Effector memory CD8-positive, alpha-beta T cell (primary cell): ENCODE measurements around the gene MAPK6.
"Not testable (repeated sequence)": the region's sequence is repeated elsewhere in the genome, so short reads cannot be mapped to it uniquely, and the experiment has no call there.

Source experiments
- ATAC-seq: fragments of 150-1000 bp; cut with Tn5 transposase; replicated peaks from 2 replicates; pipeline ENCODE4 v1.10.0; 2021; ENCODE audit warnings: mild to moderate bottlenecking, moderate library complexity
- DNase-seq, 3 experiments: peaks; one replicate each; pipeline ENCODE4 v3.0.0; 2021
- H3K27ac Mint-ChIP-seq, 2 donors: one replicate each; pipeline ENCODE4 v1.8.0; 2022; ENCODE audit warnings: mild to moderate bottlenecking in 2 of 2, mixed read lengths in 2 of 2, moderate library complexity in 2 of 2
- H3K27me3 Mint-ChIP-seq, 2 donors: one replicate each; pipeline ENCODE4 v1.8.0; 2022; ENCODE audit warnings: mixed read lengths in 2 of 2
- H3K36me3 Mint-ChIP-seq: one replicate; pipeline ENCODE4 v1.8.0; 2022; ENCODE audit warnings: mild to moderate bottlenecking, moderate library complexity, mixed read lengths; ENCODE audit not compliant: insufficient read depth
- H3K4me1 Mint-ChIP-seq, 2 donors: one replicate each; pipeline ENCODE4 v1.8.0; 2022; ENCODE audit warnings: low read depth in 2 of 2, mixed read lengths in 2 of 2
- H3K4me3 Mint-ChIP-seq, 2 donors: one replicate each; pipeline ENCODE4 v1.8.0; 2022; ENCODE audit warnings: mild to moderate bottlenecking in 2 of 2, mixed read lengths in 2 of 2, moderate library complexity in 2 of 2
- H3K9me3 Mint-ChIP-seq, 2 donors: one replicate each; pipeline ENCODE4 v1.8.0; 2022; ENCODE audit warnings: mixed read lengths in 2 of 2
- total RNA-seq, 9 experiments: gene quantifications; one replicate each; lab custom pipeline; 2026; lab: John Stamatoyannopoulos, UW

MAPK6 gene
- 53.5 to 303 (median 91.4) reads per million in 9 experiments for total RNA-seq

DNA sequence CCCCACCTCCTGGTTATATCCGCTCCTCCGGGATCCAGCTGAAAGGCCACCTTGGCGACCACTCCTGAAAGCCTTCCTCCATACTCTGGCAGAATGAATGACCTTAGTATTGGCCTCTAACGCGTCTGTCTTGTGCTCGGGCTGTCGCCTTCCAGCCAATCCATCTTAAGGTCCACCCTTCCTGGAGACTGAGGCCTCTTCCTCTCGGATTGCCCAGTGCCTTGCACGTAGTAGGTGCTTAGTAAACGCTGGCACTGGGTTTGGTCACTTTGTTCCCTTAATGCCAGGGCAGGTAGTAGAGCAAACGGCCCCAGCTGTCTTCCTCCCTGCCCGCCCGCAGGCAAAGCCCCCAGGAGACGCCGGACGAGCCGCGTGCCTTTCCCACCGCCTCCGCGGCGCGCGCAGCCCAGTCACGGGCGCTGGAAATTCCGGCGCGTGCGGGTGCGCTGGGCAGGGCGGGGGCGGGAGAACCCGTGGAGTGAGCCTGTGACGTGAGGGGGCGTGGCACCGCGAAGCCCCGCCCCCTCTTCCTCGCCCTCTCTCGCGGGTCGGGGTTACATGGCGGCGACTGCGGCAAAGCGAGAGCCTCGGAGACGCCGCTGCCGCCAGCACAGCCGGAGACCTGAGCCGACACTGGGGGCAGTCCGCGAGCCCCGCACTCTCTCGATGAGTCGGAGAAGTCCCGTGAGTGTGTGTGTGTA is at the start of gene MAPK6:
Gene MAPK6, plus strand, starts transcription at position 527 of the 701 bp plus-strand sequence. CDS start 27,242 bp downstream, outside the sequence.
- peak; percentile 83 for ATAC-seq
- H3K36me3 Mint-ChIP-seq = peaks cover 29% of the 10 kb centered on the region
- H3K4me1 Mint-ChIP-seq = peaks cover 25 to 35% of the 10 kb centered on the region in 2 donors
- peak within 1 kb of the TSS; percentile 95 to 98 for H3K4me3 Mint-ChIP-seq
- H3K27me3 Mint-ChIP-seq = no peaks in the 10 kb centered on the region
- H3K27ac Mint-ChIP-seq = peak within 1 kb of the TSS; percentile 98 to 99
- H3K9me3 Mint-ChIP-seq = no peaks in the 10 kb centered on the region
- DNase-seq = peak; percentile 92 to 96 (median 93)

DNA sequence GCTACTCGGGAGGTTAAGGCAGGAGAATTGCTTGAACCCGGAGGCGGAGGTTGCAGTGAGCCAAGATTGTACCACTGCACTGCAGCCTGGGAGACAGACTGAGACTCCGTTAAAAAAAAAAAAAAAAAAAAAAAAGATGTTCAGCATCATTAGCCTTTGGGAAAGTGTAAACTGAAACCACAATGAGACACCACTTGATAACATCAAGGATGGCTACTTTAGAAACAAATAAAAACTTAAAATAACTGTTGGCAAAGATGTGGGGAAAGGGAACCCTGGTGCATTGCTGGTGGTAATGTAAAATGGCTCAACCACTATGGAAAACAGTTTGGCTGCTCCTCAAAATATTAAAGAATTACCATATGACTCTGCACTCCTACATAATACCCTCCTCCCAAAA is 49.3 kb upstream of the MAPK6 start:
- peaks cover 0 to 6% of the 10 kb centered on the region in 2 donors for H3K9me3 Mint-ChIP-seq
- H3K27me3 Mint-ChIP-seq = no peaks in the 10 kb centered on the region
- peaks cover 22% of the 10 kb centered on the region for H3K36me3 Mint-ChIP-seq
- ATAC-seq = no peak
- peaks cover 19 to 38% of the 10 kb centered on the region in 2 donors for H3K4me1 Mint-ChIP-seq
- H3K27ac Mint-ChIP-seq = no peak overlapping the region
- no peak for DNase-seq
- peak overlapping the region in 1 of 2 donors; percentile 98 for H3K4me3 Mint-ChIP-seq

DNA sequence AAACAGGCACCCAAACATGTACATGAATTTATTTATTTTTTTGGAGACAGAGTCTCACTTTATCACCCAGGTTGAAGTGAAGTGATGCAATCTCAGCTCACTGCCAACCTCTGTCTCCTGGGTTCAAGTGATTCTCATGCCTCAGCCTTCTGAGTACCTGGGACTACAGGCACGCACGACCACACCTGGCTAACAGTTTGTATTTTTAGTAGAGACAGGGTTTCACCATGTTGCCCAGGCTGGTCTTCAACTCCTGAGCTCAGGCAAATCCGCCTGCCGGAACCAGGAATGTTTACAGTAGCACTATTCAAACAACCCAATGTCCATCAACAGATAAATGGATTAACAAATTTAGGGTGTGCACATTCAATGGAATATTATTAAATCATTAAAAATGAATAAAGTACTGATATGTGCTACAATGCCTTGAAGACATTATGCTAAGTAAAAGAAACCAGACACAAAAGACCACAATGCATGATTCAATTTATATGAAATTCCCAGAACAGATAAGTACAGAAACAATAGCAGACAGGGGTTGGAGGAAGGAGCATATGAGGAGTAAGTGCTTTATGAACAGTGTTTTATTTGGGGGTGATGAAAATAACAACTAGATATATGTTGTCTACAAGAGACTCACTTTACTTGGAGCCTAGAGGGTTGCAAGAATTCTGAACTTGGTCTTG is 48.7 kb upstream of the MAPK6 start:
- no peak for DNase-seq
- Mint-ChIP-seq H3K9me3 (peaks cover 0 to 6% of the 10 kb centered on the region in 2 donors), H3K4me1 (peaks cover 19 to 33% of the 10 kb centered on the region in 2 donors), H3K27ac (peak overlapping the region; percentile 95 to 98), H3K36me3 (peaks cover 17% of the 10 kb centered on the region), H3K4me3 (peak overlapping the region; percentile 98 to 99), H3K27me3 (no peaks in the 10 kb centered on the region)
- ATAC-seq = no peak

DNA sequence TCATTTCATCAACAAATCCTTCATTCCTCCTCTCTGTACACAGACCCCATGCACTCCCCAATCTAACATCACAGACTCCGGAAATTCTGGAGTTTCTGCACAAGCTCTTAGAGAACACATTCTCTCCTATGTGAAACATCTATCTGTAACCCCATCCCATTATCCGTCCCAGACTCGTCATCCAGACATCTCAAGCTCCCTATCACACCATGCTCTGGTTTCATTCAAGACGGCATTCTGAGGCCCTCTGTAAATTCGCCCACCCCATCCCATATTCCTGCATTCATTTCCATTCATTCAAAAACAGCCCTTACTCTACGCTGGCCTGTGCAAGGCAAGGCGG is 48.0 kb upstream of the MAPK6 start:
- H3K36me3 Mint-ChIP-seq = peaks cover 16% of the 10 kb centered on the region
- H3K4me3 Mint-ChIP-seq = peak overlapping the region; percentile 98 to 99
- H3K9me3 Mint-ChIP-seq = peaks cover 0 to 6% of the 10 kb centered on the region in 2 donors
- peaks cover 17 to 25% of the 10 kb centered on the region in 2 donors for H3K4me1 Mint-ChIP-seq
- H3K27me3 Mint-ChIP-seq = no peaks in the 10 kb centered on the region
- DNase-seq (no peak), ATAC-seq (no peak)
- H3K27ac Mint-ChIP-seq = peak overlapping the region; percentile 95 to 98

DNA sequence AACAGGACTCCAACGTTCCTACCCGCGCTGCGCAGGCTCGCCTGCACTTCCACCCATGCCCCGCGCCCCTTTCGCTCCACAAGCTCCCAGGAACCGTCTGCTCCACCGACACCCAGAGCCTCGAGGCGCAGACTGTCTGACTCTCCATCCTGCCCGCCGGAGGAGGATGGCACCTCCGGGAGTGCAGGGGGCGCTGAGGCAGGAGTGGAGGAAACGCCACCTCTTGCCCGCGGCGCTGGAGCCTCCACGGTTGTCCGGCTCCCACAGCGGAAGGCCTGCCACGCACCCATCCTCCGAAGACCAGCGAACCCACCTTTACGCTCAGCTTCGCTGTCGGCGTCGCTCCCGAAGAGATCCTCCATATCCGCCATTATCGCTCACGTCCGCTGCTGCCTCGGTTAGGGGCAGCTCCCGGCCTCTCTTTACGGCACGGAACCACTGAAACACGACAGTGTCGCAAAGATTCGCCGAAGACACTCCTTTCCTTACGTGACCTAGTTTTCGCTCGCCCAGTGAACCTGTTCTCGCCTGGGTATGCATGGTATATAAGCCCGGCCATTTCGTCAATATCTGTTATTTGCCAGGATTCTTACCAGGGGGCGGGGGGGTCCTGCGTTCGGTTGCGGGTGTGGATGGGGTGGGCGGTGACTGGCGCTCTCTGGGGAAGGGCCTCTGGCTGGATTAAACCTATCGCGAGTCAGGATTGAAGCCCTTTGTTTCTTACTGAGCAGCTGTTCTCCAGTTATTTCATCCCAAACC is 47.5 kb upstream of the MAPK6 start, which contains the start of gene LEO1:
Gene LEO1, minus strand, starts transcription at position 404 of the 759 bp plus-strand sequence. Its CDS starts 33 bp downstream, at position 371.
- H3K36me3 Mint-ChIP-seq = peaks cover 16% of the 10 kb centered on the region
- peaks cover 13 to 21% of the 10 kb centered on the region in 2 donors for H3K4me1 Mint-ChIP-seq
- peak within 1 kb of the TSS; percentile 98 to 99 for H3K4me3 Mint-ChIP-seq
- H3K27me3 Mint-ChIP-seq = no peaks in the 10 kb centered on the region
- peaks cover 0 to 6% of the 10 kb centered on the region in 2 donors for H3K9me3 Mint-ChIP-seq
- DNase-seq = peak; percentile 84 to 87 (median 86)
- peak within 1 kb of the TSS; percentile 95 to 98 for H3K27ac Mint-ChIP-seq
- peak; percentile 92 for ATAC-seq

DNA sequence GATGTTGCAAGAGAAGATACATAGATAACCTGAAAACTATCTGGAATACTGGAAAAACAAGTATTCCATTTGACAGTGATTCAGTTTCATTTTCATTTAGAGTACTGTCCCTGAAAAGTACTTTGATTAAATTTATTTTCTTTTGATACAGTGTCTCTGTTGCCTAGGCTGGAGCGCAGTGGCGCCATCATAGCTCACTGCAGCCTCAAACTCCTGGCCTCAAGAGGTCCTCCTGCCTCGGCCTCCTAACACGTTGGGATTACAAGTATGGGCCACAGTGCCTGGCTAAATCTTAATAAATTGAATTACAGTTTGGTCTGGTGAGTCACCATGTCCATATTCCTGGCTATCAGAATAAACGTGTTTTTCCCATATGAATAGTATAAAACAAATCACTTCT is 45.8 kb upstream of the MAPK6 start:
- Mint-ChIP-seq H3K9me3 (no peaks in the 10 kb centered on the region), H3K27me3 (no peaks in the 10 kb centered on the region), H3K4me3 (no peak overlapping the region), H3K27ac (no peak overlapping the region), H3K36me3 (peaks cover 14% of the 10 kb centered on the region), H3K4me1 (peaks cover 13 to 18% of the 10 kb centered on the region in 2 donors)
- ATAC-seq (no peak), DNase-seq (no peak)

DNA sequence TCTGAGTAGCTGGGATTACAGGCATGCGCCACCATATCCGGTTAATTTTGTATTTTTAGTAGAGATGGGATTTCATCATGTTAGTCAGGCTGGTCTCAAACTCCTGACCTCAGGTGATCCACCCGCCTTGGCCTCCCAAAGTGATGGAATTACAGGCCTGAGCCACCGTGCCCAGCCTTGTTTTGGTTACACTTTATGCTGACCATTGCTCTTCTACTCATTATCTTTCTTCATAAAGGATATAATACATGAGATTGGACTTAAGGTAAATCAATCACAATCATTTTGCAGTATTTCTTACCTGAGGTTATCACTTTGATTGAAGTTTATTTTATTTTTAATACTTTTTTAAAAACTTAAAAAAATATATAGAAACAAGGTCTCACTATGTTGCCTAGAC is 45.2 kb upstream of the MAPK6 start:
- ATAC-seq (no peak), DNase-seq (no peak)
- Mint-ChIP-seq H3K9me3 (no peaks in the 10 kb centered on the region), H3K4me1 (peaks cover 13 to 18% of the 10 kb centered on the region in 2 donors), H3K36me3 (peaks cover 13% of the 10 kb centered on the region), H3K27me3 (no peaks in the 10 kb centered on the region), H3K4me3 (no peak overlapping the region), H3K27ac (no peak overlapping the region)

DNA sequence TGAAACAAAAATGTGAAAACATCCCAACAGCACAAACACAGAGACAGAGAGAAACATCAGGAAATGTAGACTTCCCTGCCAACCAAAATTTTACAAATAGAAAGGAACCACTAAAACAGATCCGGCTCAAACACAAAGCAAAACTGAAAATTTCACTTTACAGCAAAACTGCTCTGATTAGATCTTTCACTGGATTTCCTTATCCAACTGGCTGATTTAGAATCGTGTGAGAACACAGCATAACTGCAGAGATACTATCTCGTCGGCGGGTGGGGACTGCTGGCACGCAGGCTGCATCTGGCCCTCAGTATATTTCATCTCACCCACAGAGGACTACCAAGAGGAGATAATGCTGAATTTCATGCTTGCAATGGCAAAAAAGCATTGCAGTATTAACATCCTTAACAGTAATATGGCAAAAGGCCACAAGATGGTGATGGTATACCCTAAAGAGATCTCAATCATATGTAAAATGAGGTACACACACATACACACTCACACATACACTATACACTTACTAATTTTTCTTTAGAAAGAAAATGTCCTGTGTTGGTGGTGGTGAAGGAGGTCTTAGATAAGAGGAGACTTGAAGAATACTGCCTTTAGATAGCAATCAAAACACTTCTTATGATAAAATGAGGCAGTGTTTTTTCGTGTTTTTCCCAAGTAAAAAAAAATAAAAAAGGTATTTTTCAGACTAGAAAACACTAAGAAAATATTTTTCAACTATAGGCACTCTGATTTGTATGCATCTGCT is 36.8 kb upstream of the MAPK6 start:
- ATAC-seq (peak; percentile 97), DNase-seq (peak; percentile 27 to 50 (median 30))
- peaks cover 3% of the 10 kb centered on the region for H3K36me3 Mint-ChIP-seq
- H3K4me3 Mint-ChIP-seq = peak overlapping the region; percentile 48 to 69
- peak overlapping the region in 1 of 2 donors; percentile 87 for H3K27ac Mint-ChIP-seq
- H3K9me3 Mint-ChIP-seq = no peaks in the 10 kb centered on the region
- no peaks in the 10 kb centered on the region for H3K27me3 Mint-ChIP-seq
- H3K4me1 Mint-ChIP-seq = peaks cover 8 to 13% of the 10 kb centered on the region in 2 donors

DNA sequence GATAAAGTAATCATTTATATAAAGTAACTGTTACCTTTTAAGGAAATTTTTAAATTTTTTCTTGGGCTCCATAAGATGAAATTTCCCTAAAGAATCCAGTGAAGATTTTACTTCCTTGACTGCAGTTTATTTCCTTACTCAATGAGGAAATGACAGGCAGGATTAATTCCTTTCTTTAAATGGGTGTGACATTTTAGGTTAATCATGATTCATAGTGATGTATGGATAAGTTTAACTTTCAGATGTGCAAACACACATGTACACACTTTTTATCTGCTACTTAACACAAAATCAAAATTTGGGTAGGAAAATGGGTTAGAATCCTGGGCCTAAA is 36.3 kb upstream of the MAPK6 start:
- H3K4me1 Mint-ChIP-seq = peaks cover 8 to 13% of the 10 kb centered on the region in 2 donors
- H3K9me3 Mint-ChIP-seq = no peaks in the 10 kb centered on the region
- no peak overlapping the region for H3K27ac Mint-ChIP-seq
- DNase-seq (no peak), ATAC-seq (no peak)
- H3K27me3 Mint-ChIP-seq = no peaks in the 10 kb centered on the region
- peaks cover 5% of the 10 kb centered on the region for H3K36me3 Mint-ChIP-seq
- no peak overlapping the region for H3K4me3 Mint-ChIP-seq

DNA sequence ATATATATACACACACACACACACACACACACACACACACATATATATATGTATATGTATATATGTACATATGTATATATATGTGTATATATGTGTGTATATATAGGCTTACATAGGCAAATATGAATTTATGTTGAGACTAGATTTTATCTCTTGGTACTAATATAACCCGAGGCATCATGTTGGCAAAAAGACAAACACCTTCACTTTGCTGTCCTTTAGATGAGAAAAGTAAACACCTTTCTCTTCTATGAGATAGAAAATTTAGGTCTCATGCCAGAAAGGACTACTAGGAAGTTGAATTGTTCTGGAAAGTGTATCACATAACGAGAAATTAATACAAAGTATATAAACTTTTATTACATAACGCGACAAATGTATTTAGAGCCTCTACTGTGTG is 27.9 kb upstream of the MAPK6 start:
- no peaks in the 10 kb centered on the region for H3K9me3 Mint-ChIP-seq
- peaks cover 5% of the 10 kb centered on the region for H3K36me3 Mint-ChIP-seq
- no peaks in the 10 kb centered on the region for H3K27me3 Mint-ChIP-seq
- H3K4me1 Mint-ChIP-seq = no peaks in the 10 kb centered on the region
- no peak for DNase-seq
- H3K27ac Mint-ChIP-seq = no peak overlapping the region
- no peak for ATAC-seq
- no peak overlapping the region for H3K4me3 Mint-ChIP-seq

DNA sequence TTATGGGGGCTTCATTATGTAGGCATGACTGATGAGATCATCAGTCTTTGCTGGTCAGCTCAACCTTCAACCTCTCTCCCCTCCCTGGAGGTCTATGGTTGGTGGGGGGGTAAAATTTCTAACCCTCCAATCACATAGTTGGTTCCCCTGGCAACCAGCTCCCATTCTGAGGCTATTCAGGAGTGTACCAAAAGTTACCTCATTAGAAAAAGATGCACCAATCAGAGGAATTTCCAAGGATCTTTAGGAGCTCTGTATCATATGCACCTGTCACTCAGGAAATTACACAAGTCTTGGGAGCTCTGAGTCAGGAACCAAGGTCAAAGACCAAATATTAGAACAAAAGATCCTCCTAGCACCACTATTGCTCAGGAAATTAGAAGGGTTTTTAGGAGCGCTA is 26.1 kb upstream of the MAPK6 start:
- no peak for DNase-seq

DNA sequence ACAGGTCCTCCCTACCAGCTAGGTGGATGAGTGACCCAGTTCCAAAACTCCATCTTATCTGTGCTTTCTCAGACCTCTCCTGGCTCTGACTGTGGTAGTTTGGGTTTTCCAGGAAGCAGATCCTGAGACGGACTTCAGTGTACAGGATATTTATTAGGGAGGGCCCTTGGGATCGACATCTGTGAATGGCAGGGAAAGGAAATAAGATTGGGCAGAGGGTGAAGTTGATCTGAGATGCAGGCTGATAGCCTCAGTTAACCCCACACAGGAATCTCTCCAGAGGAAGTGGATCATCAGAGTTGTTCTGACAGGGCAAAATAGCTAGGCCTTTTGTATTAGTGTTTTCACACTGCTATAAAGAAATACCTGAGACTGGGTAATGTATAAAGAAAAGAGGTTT is 16.7 kb upstream of the MAPK6 start:
- no peak for DNase-seq
- no peaks in the 10 kb centered on the region for H3K36me3 Mint-ChIP-seq
- H3K27ac Mint-ChIP-seq = no peak overlapping the region
- H3K4me3 Mint-ChIP-seq = no peak overlapping the region
- H3K9me3 Mint-ChIP-seq = no peaks in the 10 kb centered on the region
- no peaks in the 10 kb centered on the region for H3K27me3 Mint-ChIP-seq
- peaks cover 0 to 10% of the 10 kb centered on the region in 2 donors for H3K4me1 Mint-ChIP-seq
- no peak for ATAC-seq

More for the DNA sequence above, 26.1 kb upstream of the MAPK6 start:
- Mint-ChIP-seq H3K27me3 (no peaks in the 10 kb centered on the region), H3K27ac (no peak overlapping the region), H3K4me1 (no peaks in the 10 kb centered on the region), H3K36me3 (peaks cover 2% of the 10 kb centered on the region), H3K4me3 (no peak overlapping the region), H3K9me3 (no peaks in the 10 kb centered on the region)
- ATAC-seq = no peak

DNA sequence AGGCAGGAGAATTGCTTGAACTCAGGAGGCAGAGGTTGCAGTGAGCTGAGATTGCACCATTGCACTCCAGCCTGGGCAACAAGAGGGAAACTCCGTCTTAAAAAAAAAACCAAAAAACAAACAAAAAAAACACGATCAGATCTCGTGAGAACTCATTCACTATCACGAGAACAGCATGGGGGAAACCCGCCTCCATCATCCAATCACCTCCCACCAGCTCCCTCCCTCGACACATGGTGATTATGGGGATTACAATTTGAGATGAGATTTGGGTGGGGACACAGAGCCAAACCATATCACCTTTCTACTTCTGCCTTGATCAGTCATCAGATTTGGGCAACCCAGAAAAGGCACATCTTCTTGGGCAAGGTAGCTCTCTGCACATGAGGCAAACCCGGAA is 15.9 kb upstream of the MAPK6 start:
- H3K36me3 Mint-ChIP-seq, H3K4me3 Mint-ChIP-seq, H3K27ac Mint-ChIP-seq, ATAC-seq, H3K9me3 Mint-ChIP-seq, DNase-seq, H3K27me3 Mint-ChIP-seq: not testable (repeated sequence)
- H3K4me1 Mint-ChIP-seq = peaks cover 0 to 13% of the 10 kb centered on the region in 2 donors
